EH (cell line): ENCODE data around the gene GBE1.

Experiments used
- DNase-seq: peaks from one replicate; pipeline ENCODE4 v3.0.0-alpha.2; 2015; ENCODE audit warnings: low read depth

GBE1 gene

GRCh38 chr3:81621277-81621676 is 140.2 kb downstream of the GBE1 start:
- no peak for DNase-seq

- DNase-seq, result no peak
Measured at GRCh38 chr3:81620849-81621248, 140.6 kb downstream of the GBE1 start.

GRCh38 chr3:81612768-81613167 is 148.7 kb downstream of the GBE1 start:
- DNase-seq, result no peak

GRCh38 chr3:81602781-81603180 is 158.7 kb downstream of the GBE1 start:
- DNase-seq, result peak; percentile 58

GRCh38 chr3:81601707-81602305 is 159.6 kb downstream of the GBE1 start:
- no peak for DNase-seq

- DNase-seq, result peak; percentile 42
Measured at GRCh38 chr3:81592101-81592500, 169.3 kb downstream of the GBE1 start.

- no peak for DNase-seq
Measured at GRCh38 chr3:81585937-81586336, 175.5 kb downstream of the GBE1 start.

- DNase-seq, result no peak
Measured at GRCh38 chr3:81585056-81585455, 176.4 kb downstream of the GBE1 start.

- peak; percentile 56 for DNase-seq
Measured at GRCh38 chr3:81581966-81582599, 179.4 kb downstream of the GBE1 start.

GRCh38 chr3:81580355-81580754 is 181.1 kb downstream of the GBE1 start:
- no peak for DNase-seq

GRCh38 chr3:81579744-81580143 is 181.7 kb downstream of the GBE1 start:
- DNase-seq, result no peak

- DNase-seq, result no peak
Measured at GRCh38 chr3:81572201-81572756, 189.2 kb downstream of the GBE1 start.

GRCh38 chr3:81568378-81568777 is 193.1 kb downstream of the GBE1 start:
- no peak for DNase-seq

GRCh38 chr3:81565041-81565440 is 196.4 kb downstream of the GBE1 start:
- peak; percentile 22 for DNase-seq

- DNase-seq, result no peak
Measured at GRCh38 chr3:81558106-81558505, 203.3 kb downstream of the GBE1 start.

GRCh38 chr3:81554801-81555200 is 206.6 kb downstream of the GBE1 start:
- DNase-seq, result no peak

- peak; percentile 94 for DNase-seq
Measured at GRCh38 chr3:81554388-81554787, 207.1 kb downstream of the GBE1 start.

- peak; percentile 28 for DNase-seq
Measured at GRCh38 chr3:81550415-81550814, 211.0 kb downstream of the GBE1 start.

- peak; percentile 61 for DNase-seq
Measured at GRCh38 chr3:81549831-81550230, 211.6 kb downstream of the GBE1 start.

- DNase-seq, result no peak
Measured at GRCh38 chr3:81549388-81549787, 212.1 kb downstream of the GBE1 start.

- DNase-seq, result peak; percentile 16
Measured at GRCh38 chr3:81545572-81545971, 215.9 kb downstream of the GBE1 start.

GRCh38 chr3:81544385-81544784 is 217.1 kb downstream of the GBE1 start:
- no peak for DNase-seq

- no peak for DNase-seq
Measured at GRCh38 chr3:81540787-81541186, 220.7 kb downstream of the GBE1 start.

GRCh38 chr3:81531846-81532245 is 229.6 kb downstream of the GBE1 start:
- no peak for DNase-seq
